GM18873 (cell line): ENCODE data around the gene RCAN2.
"Not testable (repeated sequence)": the region's sequence is repeated elsewhere in the genome, so short reads cannot be mapped to it uniquely, and the experiment has no call there.

Source experiments
- ATAC-seq: cut with Tn5 transposase; IDR thresholded peaks from one replicate; pipeline ENCODE4 v1.9.1; 2021; ENCODE audit warnings: mild to moderate bottlenecking, moderate library complexity, moderate number of reproducible peaks; ENCODE audit not compliant: unreplicated experiment, low FRiP score

The RCAN2 gene

DNA sequence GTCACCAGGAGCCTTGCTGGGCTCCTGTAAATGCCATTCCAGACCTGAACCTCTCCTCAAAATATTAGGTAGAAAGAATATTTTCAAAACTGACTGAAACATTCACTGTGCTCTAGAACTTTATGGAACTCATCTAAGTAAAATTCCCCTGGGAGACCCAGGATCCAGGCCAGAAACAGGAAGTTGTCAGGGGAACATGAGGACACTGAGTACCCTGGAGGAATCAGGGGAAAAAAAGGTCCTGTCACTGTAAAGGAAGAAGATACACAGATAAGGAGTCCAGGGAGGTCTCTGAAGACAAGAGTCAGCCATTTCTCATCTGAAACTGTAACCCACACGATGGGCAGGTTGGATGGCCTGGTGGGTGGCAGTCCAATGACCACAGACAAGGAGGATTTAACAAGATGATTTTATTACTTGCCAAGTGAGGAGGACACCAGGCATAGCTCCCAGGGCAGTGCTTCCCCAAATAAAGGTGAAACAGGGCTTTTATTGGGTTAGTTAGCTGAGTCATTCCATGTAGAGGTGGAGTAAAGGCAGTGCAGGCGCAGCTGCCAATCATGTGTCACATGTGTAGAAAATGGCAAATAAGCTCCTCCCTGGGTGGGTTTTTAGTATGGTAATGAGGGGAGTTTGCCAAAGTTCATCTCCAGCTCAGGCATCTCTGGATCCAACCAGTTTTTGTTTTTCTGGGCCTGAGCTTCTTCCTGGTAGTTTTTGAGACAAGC, 138.5 kb downstream of the RCAN2 start:
- ATAC-seq: no peak

DNA sequence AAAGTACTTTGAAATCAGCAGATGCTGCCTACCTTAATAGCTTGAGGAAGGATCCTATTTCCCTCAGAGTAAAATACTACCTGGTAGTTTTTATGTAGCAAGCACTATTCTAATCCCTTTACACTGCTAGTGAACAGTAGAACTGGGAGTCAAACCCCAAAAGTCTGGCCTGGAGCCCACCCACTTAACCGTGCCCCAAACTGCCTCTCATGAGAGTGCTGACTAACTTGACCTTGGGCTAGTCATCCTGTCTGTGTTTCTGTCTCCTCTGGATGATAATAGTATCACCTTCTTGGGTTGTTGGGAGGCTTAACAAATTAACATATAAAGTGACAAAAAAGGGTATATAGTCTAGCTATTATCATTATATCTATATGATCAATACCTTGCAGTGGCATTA, 140.5 kb downstream of the RCAN2 start:
- no peak for ATAC-seq

GRCh38 chr6:46347669-46348068, 143.6 kb downstream of the RCAN2 start:
- no peak for ATAC-seq

- no peak for ATAC-seq
Observed at GRCh38 chr6:46340246-46340645, 151.0 kb downstream of the RCAN2 start.

GRCh38 chr6:46338131-46338530, 153.1 kb downstream of the RCAN2 start:
- ATAC-seq: no peak

DNA sequence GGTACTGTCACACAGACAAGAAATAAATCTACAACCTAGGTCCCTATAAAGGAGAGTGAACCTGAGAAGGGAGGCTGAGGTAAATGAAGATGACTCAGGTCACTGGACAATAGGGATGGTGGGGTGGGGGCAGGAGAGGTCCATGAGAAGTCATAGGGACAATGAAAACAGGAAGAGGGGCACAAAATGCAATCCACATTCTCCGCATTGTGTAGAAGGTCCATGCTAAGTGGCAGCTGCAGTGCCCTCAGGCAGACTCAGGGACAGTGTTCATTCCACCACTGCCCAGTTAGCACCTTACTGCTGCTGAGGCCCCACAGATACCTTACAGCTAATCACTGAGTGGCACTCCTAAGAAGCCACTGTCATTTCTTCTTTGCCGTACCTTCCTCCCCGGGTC, 156.8 kb downstream of the RCAN2 start:
- no peak for ATAC-seq

DNA sequence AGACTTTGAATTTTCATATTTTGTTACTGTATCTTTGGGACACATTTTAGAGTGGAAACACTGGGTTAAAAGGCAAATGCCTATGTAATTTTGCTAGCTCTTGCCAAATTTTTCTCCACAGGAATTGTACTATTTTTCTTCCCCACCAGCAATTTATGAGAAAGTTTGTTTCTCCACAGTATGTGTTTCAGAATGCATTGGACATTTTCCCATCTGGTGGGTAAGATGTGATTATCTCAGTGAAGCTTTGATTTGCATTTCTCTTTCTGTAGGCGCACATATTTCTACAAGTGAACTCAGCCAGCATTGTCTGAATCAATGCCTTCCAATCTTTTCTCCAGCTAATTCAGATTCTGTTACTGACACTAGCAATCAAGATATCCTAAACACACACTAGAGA, 157.8 kb downstream of the RCAN2 start:
- no peak for ATAC-seq

GRCh38 chr6:46332448-46332847, 158.8 kb downstream of the RCAN2 start:
- not testable (repeated sequence) for ATAC-seq

DNA sequence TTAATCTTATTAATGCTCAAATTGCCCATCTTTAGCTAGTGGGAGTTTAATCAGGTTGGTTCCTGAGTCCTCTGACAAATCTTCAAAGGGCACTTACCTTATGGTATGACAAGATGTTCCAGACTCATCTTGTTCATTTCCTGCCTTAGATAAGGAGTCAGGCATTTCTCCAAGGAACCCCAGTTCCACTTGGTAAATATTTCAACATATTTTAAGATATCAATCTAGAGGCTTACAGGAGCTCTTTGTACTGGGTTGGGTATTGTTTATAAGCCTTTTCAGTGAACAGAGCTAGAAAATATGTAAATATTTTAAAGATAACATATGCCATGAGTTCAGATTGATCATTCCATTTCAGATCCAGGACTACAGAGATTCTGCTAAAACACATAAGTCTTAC, 159.8 kb downstream of the RCAN2 start:
- no peak for ATAC-seq

DNA sequence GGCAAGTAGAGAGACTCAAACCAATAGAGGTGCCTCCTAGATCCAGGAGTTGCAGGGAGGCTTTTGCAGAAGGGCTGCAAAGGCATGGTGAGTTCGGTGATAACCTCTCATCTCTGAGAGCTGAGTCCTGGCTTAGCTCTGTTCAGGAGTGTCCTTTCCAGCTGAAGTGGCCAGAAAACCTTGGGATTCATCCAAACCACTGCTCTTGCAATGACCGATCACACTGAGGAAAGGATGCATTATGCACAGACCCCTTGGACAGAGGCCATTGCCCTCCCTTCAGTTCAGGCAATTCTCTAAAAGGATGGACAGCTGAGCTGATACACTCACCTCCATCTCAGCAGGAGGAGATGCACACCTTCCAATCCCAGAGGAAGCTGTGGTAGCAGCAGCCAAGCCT, 161.7 kb downstream of the RCAN2 start:
- no peak for ATAC-seq

DNA sequence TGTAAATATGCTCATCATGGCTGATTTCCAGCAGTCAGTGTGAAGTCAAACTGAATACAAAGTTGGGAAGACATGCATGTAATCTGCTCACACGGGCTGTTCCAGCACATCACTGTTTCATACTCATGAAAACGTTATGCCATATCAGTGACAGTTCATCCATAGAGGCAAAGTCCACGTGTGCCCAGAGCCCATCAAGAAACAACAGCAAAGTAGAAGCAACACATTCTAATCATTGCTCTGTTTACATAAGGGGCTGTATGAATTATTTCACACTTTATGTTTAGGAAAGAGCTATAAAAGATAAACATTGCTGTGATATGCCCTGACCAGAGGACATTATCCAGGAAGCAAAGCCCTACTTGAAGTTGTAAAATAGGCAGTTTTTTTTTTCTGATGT, 163.5 kb downstream of the RCAN2 start:
- no peak for ATAC-seq

DNA sequence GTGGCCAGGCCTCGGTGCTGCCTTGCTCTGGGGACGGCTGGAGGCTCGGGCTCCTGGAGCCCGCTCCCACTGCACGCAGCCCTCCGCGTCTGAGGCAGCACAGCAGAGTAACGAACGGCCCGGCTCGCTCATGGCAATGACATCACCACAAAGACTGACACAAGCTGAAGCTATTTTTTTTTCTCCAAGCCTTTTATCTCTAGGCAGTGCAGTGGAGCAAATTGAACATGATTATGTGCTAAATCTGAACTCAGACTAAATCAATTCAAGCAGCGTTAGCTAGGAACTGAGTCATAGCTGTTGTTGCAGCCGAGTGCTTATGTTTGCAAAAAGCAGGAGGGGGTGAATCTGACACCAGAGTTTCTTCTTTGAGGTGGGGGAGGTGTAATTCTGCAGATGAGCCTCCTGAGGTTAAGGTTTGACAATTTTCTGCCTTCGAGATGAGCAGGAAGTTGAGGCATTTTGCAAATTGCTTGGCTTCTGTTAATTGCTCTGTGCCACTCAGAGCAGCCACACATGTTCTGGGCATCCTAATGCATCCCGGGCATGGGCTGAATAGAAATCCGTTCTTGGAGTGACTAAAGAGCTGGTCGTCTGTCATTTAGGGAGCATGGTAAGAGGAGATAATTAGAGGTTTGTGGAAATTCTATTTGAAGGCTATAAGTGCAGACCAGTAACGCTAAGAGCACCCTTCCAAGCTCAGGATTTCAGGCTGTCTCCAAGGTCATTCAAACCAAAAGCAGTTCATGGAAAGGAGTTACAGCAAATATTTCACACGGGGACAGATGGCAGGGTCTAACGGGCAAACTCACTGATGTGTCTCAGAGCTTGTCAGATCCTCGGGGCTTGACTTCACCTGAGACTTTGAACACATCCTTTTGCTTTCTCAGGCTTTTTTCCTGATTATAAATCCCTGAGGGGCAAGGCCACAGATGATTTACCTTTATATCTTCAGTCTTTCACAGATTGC, 165.4 kb downstream of the RCAN2 start:
- ATAC-seq: no peak

GRCh38 chr6:46324706-46325105, 166.5 kb downstream of the RCAN2 start:
- ATAC-seq: no peak

- ATAC-seq: no peak
Observed at GRCh38 chr6:46323966-46324622, 167.2 kb downstream of the RCAN2 start.

DNA sequence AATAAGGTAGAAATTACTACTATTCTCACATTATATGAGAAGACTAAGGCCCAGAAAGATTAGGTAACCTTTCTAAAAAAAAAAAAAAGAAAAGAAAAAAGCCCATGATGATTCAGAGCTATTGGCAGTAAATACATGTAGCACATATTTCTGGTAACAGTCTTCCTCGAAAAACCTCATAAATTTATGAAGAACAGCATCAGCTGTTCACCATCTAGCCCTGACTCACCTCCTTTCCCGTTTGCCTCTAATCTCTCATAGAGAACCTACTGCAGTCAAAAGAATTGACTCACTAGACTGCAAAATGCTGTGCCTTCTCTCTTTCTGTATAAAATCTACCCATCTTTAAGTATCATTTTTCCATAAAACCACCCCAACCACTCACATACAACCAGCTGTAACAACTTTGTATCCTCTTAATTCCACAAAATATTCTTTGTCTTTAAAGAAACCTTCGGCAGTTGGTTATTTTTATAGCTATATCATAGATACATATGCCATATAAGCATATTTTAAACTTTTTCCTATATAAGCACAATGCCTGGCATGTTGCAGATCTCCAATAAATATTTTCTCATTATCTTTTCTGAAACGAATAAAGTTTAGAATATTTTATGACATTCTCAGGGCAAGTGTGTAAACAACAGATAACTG, 167.8 kb downstream of the RCAN2 start:
- ATAC-seq: no peak

DNA sequence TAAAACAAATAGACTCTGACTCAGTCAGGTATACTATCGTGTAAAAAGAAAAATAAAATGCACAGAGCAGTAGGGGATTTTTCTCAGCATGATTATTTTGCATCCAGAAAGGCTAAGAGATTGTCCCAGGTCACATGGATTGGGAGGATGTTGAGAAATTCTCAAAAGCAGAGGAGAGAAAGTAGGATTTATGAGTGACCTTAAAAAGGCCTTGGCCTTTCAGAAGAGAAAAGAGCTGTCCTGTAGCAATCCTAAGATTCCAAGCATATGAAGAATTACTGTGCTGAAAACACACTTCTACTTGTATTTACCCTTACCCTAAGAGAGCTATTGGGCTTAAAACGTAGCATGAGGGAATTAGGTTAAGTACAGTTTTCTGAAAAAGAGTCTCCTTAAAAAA, 170.7 kb downstream of the RCAN2 start:
- no peak for ATAC-seq

DNA sequence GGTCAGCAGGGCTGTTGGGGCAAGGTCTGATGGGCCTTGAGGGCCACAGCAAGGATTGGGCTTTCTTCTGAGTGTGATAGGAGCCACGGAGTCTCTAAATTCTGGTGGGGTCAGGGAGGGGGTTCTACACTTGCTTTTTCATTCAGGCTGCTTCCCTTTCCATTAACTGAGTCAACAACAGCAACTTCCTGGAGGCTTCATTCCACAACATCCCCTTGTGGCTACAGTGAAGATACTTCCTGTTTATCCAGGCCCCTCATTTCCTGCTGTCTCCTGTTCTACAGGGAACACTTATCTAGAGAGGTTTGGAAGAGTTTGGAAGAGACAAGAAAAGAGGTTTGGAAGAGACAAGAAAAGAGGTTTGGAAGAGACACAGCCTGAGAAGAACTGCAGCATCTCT, 175.7 kb downstream of the RCAN2 start:
- ATAC-seq: no peak

GRCh38 chr6:46312654-46313053, 178.6 kb downstream of the RCAN2 start:
- ATAC-seq: no peak

- no peak for ATAC-seq
Observed at GRCh38 chr6:46310196-46310595, 181.1 kb downstream of the RCAN2 start.

DNA sequence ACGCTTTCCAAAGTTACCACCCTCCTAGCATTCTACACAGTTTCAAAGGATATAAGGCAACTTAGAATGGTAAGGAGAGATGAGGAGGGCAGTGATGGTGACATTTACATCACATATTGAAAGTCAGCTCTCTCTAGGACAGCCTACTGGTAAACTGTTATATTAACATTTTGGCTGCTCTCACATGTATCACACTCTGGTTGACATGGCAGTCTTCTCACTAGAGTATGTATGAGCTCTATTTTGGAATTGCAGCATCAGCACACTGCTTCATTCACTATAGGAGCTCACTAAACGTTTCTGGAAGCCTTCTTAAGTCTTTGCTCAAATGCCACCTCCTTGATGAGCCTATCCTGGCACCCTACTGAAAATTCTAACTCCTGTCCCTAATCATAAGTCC, 184.8 kb downstream of the RCAN2 start:
- ATAC-seq: no peak

GRCh38 chr6:46305833-46306232, 185.4 kb downstream of the RCAN2 start:
- no peak for ATAC-seq
